GM12874 (cell line): Measurements from ENCODE around the gene PAX5.

Source experiments
- TF ChIP-seq, protein P1 (sequence below): IDR thresholded peaks from 2 replicates; pipeline ENCODE4 v1.5.1; 2011; ENCODE audit warnings: low read depth, mild to moderate bottlenecking, control low read depth, low read length, moderate library complexity; ENCODE audit not compliant: insufficient read depth

Gene PAX5

DNA sequence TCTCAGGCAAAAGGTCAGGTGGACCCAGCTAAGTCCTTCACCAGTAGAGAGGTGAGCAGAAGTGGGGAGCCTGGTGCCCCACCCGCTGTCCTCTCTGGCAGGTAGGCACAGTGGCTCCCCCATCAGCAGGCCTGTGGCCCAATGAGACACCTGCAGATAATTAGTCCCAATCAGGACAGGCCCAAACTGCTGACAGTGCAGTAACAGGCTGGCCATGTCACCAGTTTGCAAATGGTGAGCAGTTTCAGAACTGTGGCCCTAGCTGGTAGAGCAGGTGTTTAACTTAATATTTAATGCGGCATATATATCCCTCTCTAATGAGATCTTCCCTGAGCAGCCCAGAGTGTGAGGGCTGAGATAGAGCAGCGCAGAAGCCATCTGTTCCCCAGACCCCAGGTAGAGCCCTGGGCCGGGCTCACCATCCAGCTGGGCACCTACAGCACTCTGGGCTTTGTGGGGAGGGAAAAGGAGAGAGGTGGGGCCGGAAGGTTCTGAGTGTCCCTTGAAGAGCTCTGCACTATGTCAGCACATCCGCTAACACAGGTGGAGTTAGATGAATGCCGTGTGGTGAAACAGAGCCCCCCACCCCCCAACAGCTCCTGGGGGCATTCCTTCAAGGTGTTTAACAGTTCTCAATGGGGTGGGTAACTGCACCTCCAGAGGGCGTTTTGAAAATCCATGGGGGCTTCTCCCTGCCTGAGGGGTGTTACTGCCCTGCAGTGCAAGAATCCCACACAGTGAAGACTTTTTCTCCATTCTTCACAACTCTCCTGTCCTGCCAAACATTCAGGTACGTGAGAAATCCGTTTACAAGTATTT is 120.5 kb downstream of the PAX5 start:
- TF ChIP-seq, protein P1, sequence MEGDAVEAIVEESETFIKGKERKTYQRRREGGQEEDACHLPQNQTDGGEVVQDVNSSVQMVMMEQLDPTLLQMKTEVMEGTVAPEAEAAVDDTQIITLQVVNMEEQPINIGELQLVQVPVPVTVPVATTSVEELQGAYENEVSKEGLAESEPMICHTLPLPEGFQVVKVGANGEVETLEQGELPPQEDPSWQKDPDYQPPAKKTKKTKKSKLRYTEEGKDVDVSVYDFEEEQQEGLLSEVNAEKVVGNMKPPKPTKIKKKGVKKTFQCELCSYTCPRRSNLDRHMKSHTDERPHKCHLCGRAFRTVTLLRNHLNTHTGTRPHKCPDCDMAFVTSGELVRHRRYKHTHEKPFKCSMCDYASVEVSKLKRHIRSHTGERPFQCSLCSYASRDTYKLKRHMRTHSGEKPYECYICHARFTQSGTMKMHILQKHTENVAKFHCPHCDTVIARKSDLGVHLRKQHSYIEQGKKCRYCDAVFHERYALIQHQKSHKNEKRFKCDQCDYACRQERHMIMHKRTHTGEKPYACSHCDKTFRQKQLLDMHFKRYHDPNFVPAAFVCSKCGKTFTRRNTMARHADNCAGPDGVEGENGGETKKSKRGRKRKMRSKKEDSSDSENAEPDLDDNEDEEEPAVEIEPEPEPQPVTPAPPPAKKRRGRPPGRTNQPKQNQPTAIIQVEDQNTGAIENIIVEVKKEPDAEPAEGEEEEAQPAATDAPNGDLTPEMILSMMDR = no peak

DNA sequence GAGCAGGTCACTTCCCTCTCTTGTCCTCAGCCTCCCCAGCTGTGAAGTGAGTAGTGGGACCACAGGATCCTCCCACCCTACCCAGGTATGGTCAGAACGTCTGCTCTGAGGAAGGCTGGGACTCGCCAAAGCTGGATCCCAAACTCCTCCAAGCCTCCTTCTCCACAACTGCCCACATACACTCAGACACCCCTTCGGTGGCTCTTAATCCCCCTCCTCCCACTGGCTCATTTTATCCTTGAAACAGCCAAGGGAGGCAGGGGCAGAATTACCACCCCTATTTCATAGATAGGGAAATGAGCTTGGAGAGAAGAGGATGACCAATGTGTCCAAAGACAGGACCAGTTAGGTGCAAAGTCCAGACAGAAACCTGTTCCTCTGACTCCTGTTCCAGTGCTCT is 121.4 kb downstream of the PAX5 start:
- TF ChIP-seq, protein P1 = no peak

DNA sequence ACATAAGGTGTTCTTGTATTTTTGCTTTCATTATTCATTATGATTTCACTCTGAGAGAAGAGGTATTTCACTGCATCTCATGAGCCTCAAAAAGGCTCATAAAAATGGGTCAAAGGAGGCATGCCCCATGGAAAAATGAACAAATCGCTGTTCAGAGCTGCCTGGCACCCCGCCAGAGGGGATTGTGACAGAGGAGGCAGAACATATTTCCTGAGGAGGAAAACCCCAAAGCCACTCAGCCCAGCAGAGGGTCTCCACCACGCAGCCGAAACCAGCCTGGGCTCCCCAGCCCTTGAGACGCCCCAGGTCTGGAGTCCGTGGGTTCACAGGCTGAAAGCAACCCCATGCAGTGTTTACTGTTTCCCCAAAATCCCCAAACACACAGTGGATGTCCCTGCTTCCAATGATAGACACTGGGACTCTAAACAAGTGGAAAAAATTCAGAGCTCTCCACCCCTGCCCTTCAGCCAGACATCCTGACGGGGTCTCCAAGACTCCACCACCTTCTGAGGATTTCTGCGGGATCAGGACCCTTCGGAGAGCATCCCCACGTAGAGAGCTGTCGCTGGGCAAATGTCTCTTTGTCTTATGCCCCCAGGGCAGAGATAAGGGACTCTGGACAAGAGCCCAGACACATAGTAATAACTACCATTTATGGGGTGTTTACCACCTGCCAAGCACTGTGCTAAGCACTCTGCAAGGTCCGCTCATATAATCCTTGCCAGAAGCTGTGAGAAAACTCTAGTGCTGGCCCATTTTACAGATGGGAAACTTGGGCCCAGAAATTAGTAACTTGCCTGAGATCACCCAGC is 122.3 kb downstream of the PAX5 start:
- TF ChIP-seq, protein P1 = no peak

DNA sequence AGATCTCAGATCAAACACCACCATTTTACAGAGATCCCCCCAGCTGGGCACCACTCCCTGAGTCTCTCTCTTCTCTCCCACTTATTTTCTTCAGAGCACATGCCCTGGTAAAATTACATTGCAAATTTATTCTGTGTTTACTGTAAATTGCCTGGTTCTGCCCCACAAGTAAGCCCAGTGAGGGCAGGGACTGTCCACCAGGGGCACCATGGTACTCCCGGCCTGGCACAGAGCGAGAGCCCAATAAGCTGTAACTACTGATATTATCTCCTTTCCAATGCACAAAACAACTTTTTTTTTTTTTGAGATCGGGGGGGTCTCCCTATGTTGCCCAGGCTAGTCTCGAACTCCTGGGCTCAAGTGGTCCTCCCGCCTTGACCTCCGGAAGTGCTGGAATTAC is 123.0 kb downstream of the PAX5 start:
- TF ChIP-seq, protein P1 = peak; percentile 34

DNA sequence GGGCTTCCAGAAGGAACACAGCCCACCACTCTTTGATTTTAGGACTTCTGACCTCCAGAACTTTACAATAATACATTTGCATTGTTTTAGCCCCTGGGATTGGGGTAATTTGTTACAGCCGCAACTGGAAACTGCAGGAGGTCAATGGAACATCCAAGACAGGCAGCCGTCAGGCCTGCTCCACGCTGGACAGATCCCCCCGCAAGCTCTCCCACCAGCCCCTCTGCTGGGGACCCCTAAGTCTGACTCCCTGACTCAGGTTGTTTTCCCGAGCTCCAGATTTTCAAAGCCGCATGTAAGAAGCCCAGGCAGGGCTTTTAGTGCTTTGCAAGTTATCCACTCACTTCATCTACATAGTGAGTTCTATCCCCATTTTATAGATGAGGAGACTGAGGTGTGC is 127.6 kb downstream of the PAX5 start:
- TF ChIP-seq, protein P1 = no peak

DNA sequence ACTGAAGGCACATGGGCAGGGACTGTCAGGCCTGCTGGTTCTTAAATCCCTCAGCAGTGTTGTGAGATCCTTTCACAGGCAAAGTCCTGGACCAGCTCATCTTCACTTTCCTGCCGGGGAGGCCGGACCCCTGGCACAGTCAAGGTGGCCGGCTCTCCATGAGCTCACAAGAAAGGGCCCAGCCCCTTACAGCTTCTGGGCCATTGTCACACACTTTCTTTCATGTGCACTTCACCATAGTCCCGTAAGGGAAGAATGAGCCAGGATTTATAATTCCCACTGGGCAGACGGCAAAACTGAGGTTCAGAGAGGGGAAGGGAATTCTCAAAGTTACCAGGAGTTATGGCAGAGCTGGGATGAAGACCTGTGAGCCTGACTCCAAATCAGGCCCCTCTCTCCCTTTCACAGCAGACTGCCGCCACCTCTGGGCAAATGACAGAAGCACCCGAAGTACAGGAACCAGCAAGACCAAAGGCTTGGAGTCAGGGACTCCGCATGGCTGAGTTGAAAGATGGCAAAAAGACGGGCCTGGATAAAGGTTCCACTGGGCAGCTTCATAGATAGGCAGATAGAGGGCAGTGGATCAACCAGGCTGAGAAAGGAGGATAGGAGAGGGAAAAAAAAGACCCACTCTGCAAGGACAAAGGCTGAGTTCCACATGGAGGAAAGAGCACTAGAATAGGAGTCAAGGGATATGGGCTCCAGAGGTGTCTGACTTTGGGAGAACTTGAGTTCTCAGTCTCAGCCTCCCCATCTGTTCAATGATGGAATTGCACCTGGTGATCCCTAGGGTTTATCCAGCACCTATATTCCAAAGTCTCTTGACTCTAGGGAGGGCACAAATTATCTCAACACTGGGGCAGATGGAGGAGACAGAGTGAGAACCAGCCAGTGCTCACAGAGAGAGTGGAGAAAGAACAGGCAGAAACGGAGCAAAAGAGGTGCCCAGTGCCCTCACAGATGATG is 128.7 kb downstream of the PAX5 start:
- TF ChIP-seq, protein P1 = no peak
